Endothelial cell of umbilical vein (primary cell): ENCODE measurements around the gene PTPN14. TPM values are rescaled to one million over a fixed set of nuclear protein-coding genes. Genes with fewer than 3 reads are reported as not detected.

ENCODE experiments used
- BruUV-seq: library from RNA; stranded (reverse); fragments of 400-500 nt; replicated peaks from 2 replicates; lab custom pipeline; 2021; lab: Mats Ljungman, UMichigan
- CTCF ChIA-PET: fragments of 300-600, 350-600 bp; sonication (Branson Sonifier 250); formaldehyde crosslinking; loops from one replicate; lab custom pipeline; 2021; ENCODE audit warnings: antibody characterized with exemption, inconsistent platforms; lab: Charles Lee
- POLR2A ChIA-PET: fragments of 300-600, 350-600 bp; sonication (Branson Sonifier 250); formaldehyde crosslinking; loops from one replicate; lab custom pipeline; 2021; ENCODE audit warnings: antibody characterized with exemption, inconsistent platforms; lab: Charles Lee
- DNase-seq: peaks from one replicate; pipeline ENCODE4 v3.0.0-alpha.2; 2011; ENCODE audit warnings: low read depth, low spot score
- FAIRE-seq: peaks from 2 replicates; lab custom pipeline; 2011; peaks lifted over from hg19 to GRCh38; lab: Jason Lieb, UNC
- H2AFZ ChIP-seq: 2 replicates; pipeline ENCODE4 v1.6.0; 2012; ENCODE audit warnings: low read depth, low read length, control low read depth, inconsistent platforms
- H3K27ac ChIP-seq: 2 replicates; pipeline ENCODE4 v1.5.1; 2011; ENCODE audit warnings: low read depth, mild to moderate bottlenecking, control low read depth, low read length, moderate library complexity; ENCODE audit not compliant: insufficient read depth
- H3K27me3 ChIP-seq, 2 experiments: 2 replicates each; pipeline versions ENCODE4 v1.6.0 to v1.6.1; 2011; ENCODE audit warnings: low read length in 2 of 2, mixed read lengths in 1 of 2; ENCODE audit not compliant: control insufficient read depth in 2 of 2, insufficient read depth in 2 of 2
- H3K36me3 ChIP-seq, 2 experiments: 2 replicates in 1 of 2; 3 replicates in 1 of 2; pipeline ENCODE4 v1.5.1; 2011; ENCODE audit warnings: low read length in 2 of 2, mild to moderate bottlenecking in 1 of 2, moderate library complexity in 1 of 2; ENCODE audit not compliant: control insufficient read depth in 2 of 2, insufficient read depth in 2 of 2; ENCODE audit errors: extremely low read depth in 1 of 2
- H3K4me1 ChIP-seq: 3 replicates; pipeline ENCODE4 v1.5.1; 2011; ENCODE audit warnings: mild to moderate bottlenecking, low read length; ENCODE audit not compliant: control insufficient read depth, insufficient read depth; ENCODE audit errors: extremely low read depth
- H3K4me2 ChIP-seq: 2 replicates; pipeline ENCODE4 v1.6.1; 2011; ENCODE audit warnings: low read length, control low read depth, mixed read lengths; ENCODE audit not compliant: insufficient read depth
- H3K4me3 ChIP-seq, 3 experiments: fragments of 200-600 bp in 1 of 3; sonication (generic), shearing (Covaris generic) in 1 of 3; replicated peaks in 1 of 3; 2 replicates each; pipeline ENCODE4 v1.5.1; 2011 to 2016; ENCODE audit warnings: control low read depth in 3 of 3, low read length in 3 of 3, mild to moderate bottlenecking in 2 of 3, inconsistent platforms in 1 of 3, low read depth in 1 of 3, moderate library complexity in 1 of 3; ENCODE audit not compliant: insufficient read depth in 1 of 3
- H3K79me2 ChIP-seq: 2 replicates; pipeline ENCODE4 v1.6.0; 2012; ENCODE audit warnings: low read length, inconsistent platforms; ENCODE audit not compliant: control insufficient read depth, insufficient read depth
- H3K9ac ChIP-seq: replicated peaks from 2 replicates; pipeline ENCODE3; 2011; ENCODE audit warnings: low read length, control low read depth; ENCODE audit not compliant: insufficient read depth; ENCODE audit errors: extremely low read depth
- H3K9me1 ChIP-seq: replicated peaks from 3 replicates; pipeline ENCODE4 v1.6.0; 2011; ENCODE audit warnings: mild to moderate bottlenecking, low read length; ENCODE audit not compliant: control insufficient read depth, insufficient read depth; ENCODE audit errors: extremely low read depth
- H3K9me3 ChIP-seq: replicated peaks from 2 replicates; pipeline ENCODE4 v1.5.1; 2012; ENCODE audit warnings: low read length, inconsistent platforms; ENCODE audit not compliant: control insufficient read depth, insufficient read depth
- H4K20me1 ChIP-seq: replicated peaks from 2 replicates; pipeline ENCODE3; 2011; ENCODE audit warnings: mild to moderate bottlenecking, low read length; ENCODE audit not compliant: control insufficient read depth, insufficient read depth; ENCODE audit errors: extremely low read depth
- CTCF ChIP-seq, 2 donors: IDR thresholded peaks; 1 replicate in 1 of 2; 2 replicates in 1 of 2; pipeline ENCODE4 v1.5.1; 2011; ENCODE audit warnings: low read length in 2 of 2, mild to moderate bottlenecking in 2 of 2, moderate library complexity in 2 of 2, control low read depth in 1 of 2, inconsistent platforms in 1 of 2, low read depth in 1 of 2; ENCODE audit not compliant: insufficient read depth in 1 of 2; ENCODE audit errors: extremely low read depth in 1 of 2
- EZH2 ChIP-seq: IDR thresholded peaks from 2 replicates; pipeline ENCODE4 v1.6.1; 2012; ENCODE audit warnings: borderline replicate concordance, low read depth, mild to moderate bottlenecking, moderate library complexity, low read length, inconsistent platforms; ENCODE audit not compliant: severe bottlenecking
- FOS ChIP-seq: IDR thresholded peaks from 2 replicates; pipeline ENCODE4 v1.6.1; 2011; ENCODE audit warnings: mild to moderate bottlenecking, low read length, moderate library complexity, borderline replicate concordance; ENCODE audit not compliant: insufficient read depth
- GATA2 ChIP-seq: IDR thresholded peaks from 2 replicates; pipeline ENCODE4 v1.7.0; 2011; ENCODE audit warnings: low read depth, mild to moderate bottlenecking, moderate library complexity, mixed read lengths, low read length; ENCODE audit not compliant: insufficient read length, insufficient read depth
- JUN ChIP-seq: IDR thresholded peaks from 2 replicates; pipeline ENCODE4 v1.6.1; 2011; ENCODE audit warnings: borderline replicate concordance, low read depth; ENCODE audit not compliant: insufficient read length, insufficient read depth
- MYC ChIP-seq: IDR thresholded peaks from one replicate; pipeline ENCODE4 v1.6.1; 2011; ENCODE audit warnings: mild to moderate bottlenecking, low read depth, low read length
- POLR2A ChIP-seq: IDR thresholded peaks from 2 replicates; pipeline ENCODE4 v1.6.1; 2012; ENCODE audit warnings: low read depth, mild to moderate bottlenecking, control low read depth, low read length
- POLR2AphosphoS5 ChIP-seq: IDR thresholded peaks from 2 replicates; pipeline ENCODE4 v1.6.1; 2012; ENCODE audit warnings: low read depth, mild to moderate bottlenecking, control low read depth, low read length, moderate library complexity; ENCODE audit not compliant: insufficient read depth
- dilution Hi-C: fragments of 300-500 bp; cut with MboI; formaldehyde crosslinking; loops from one replicate; pipeline ENCODE4 v1.15.0; 2019; ENCODE audit warnings: low sequenced_read_pairs; ENCODE audit not compliant: extremely low pct_ligation_motif_present
- intact Hi-C: fragments of 100-400 bp; cut with micrococcal nuclease; formaldehyde crosslinking; loops from one replicate; pipeline ENCODE4 v1.10.0; 2022
- polyA plus RNA-seq, 4 experiments: library from polyadenylated mRNA; depleted of rRNA in 3 of 4; stranded (reverse) in 3 of 4; unstranded in 1 of 4; fragments of >200 nt; gene quantifications; 2 replicates each; pipeline versions ENCODE4 v1.2.1 to v1.2.3, GENCODE V29; 2011 to 2012; ENCODE audit warnings: missing spikeins in 1 of 4
- total RNA-seq: library from RNA; stranded (reverse); gene quantifications from 2 replicates; pipeline ENCODE4 v1.2.3, GENCODE V29; 2021

Gene PTPN14
- total and polyA plus RNA-seq, 2 donors (not counting 3 experiments of a cell fraction or from before 2014, with no cell fraction given), result 18.5 to 93.0 TPM

GRCh38 chr1:214476986-214477870 lies 74.2 kb downstream of the PTPN14 start:
- no peak for FAIRE-seq

More at GRCh38 chr1:214476986-214477870, 74.2 kb downstream of the PTPN14 start:
- Histone ChIP-seq H4K20me1 (peaks cover 3% of the 10 kb centered on the region), H3K4me3 (peak overlapping the region in 1 of 3 experiments; percentile 15), H3K4me2 (peak overlapping the region; percentile 23), H3K4me1 (peaks cover 28% of the 10 kb centered on the region), H3K27me3 (no peaks in the 10 kb centered on the region), H3K9me1 (no peaks in the 10 kb centered on the region), H3K9ac (peak overlapping the region; percentile 5), H3K79me2 (peaks cover 92% of the 10 kb centered on the region), H3K36me3 (no peaks in the 10 kb centered on the region), H3K27ac (peak overlapping the region; percentile 70), H3K9me3 (no peaks in the 10 kb centered on the region), H2AFZ (no peak overlapping the region)
- dilution Hi-C loops, result loop anchor here (10.0 kb wide), 1 partner anchor 68 kb away; no protein-coding TSS in a partner anchor
- intact Hi-C loops, result loop anchor here (2.0 kb wide), 3 partner anchors 30 to 74 kb away; partner anchors contain the start of gene PTPN14
- DNase-seq, result peak; percentile 75
- TF ChIP-seq CTCF (IDR thresholded peaks at IDR 0.05; ENCODE audit: extremely low read depth in 1 of 2, insufficient read depth in 1 of 2, low read depth in 1 of 2, low read length in 2 of 2), result no peak
- no peak for TF ChIP-seq GATA2
- TF ChIP-seq MYC, result no peak
- no peak for TF ChIP-seq POLR2AphosphoS5
- no peak for TF ChIP-seq FOS
- TF ChIP-seq EZH2, result no peak
- no peak for TF ChIP-seq POLR2A
- TF ChIP-seq JUN, result no peak
- CTCF ChIA-PET, result interaction anchor here (0.7 to 1.8 kb wide), 11 partner anchors 8 to 145 kb away, joined by 3 to 10 read pairs (median 3); no protein-coding TSS in a partner anchor
- POLR2A ChIA-PET, result no interaction called here
- BruUV-seq, result no TSS peak
